WI38 (cell line): ENCODE data around the gene RRP1.

Experiments used
- H3K4me3 ChIP-seq: 2 replicates; pipeline ENCODE4 v1.5.1; 2011; ENCODE audit warnings: low read depth, mild to moderate bottlenecking, control low read depth, low read length
- TF ChIP-seq, protein P1 (sequence below): IDR thresholded peaks from 2 replicates; pipeline ENCODE4 v1.5.1; 2012; ENCODE audit warnings: low read depth, mild to moderate bottlenecking, control low read depth, low read length

Gene RRP1, protein sequence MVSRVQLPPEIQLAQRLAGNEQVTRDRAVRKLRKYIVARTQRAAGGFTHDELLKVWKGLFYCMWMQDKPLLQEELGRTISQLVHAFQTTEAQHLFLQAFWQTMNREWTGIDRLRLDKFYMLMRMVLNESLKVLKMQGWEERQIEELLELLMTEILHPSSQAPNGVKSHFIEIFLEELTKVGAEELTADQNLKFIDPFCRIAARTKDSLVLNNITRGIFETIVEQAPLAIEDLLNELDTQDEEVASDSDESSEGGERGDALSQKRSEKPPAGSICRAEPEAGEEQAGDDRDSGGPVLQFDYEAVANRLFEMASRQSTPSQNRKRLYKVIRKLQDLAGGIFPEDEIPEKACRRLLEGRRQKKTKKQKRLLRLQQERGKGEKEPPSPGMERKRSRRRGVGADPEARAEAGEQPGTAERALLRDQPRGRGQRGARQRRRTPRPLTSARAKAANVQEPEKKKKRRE

DNA sequence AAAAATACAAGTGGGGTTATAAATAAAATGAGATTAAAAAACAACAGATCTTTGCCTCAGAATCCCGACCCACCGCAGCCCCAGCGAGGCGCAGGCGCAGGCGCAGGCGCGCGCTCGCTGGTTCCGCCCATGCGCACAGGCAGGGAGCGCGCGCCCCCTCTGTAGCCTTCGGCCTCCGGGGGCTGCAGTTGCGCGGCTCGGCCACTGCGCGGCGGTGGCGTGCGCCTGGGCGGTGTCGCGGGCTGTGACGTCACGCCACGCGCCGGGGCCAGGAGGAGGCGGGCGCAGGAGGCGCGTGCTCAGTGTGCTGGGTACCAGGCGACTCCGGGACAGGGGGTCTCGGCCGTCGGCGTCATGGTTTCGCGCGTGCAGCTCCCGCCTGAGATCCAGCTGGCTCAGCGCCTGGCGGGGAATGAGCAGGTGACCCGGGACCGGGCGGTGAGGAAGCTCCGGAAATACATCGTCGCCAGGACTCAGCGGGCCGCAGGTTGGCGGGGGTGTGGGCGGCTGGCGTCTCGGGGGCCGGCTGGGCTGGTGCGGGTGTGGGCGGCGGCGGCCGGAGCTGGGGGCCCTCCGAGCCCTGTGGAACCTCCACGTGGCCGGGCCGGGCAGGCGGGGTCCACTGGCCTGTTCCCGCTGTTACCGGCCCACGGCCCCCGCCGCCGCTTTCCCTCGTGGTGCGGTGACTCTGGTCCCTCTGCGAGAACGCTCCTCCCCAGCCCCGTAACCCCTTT is at the start of gene RRP1:
Gene RRP1 (plus strand): TSS at position 302 of the 734 bp plus-strand sequence. CDS start 53 bp downstream, at position 355.
- peak within 1 kb of the TSS; percentile 85 for H3K4me3 ChIP-seq
- TF ChIP-seq, protein P1, sequence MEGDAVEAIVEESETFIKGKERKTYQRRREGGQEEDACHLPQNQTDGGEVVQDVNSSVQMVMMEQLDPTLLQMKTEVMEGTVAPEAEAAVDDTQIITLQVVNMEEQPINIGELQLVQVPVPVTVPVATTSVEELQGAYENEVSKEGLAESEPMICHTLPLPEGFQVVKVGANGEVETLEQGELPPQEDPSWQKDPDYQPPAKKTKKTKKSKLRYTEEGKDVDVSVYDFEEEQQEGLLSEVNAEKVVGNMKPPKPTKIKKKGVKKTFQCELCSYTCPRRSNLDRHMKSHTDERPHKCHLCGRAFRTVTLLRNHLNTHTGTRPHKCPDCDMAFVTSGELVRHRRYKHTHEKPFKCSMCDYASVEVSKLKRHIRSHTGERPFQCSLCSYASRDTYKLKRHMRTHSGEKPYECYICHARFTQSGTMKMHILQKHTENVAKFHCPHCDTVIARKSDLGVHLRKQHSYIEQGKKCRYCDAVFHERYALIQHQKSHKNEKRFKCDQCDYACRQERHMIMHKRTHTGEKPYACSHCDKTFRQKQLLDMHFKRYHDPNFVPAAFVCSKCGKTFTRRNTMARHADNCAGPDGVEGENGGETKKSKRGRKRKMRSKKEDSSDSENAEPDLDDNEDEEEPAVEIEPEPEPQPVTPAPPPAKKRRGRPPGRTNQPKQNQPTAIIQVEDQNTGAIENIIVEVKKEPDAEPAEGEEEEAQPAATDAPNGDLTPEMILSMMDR: peak; percentile 86

DNA sequence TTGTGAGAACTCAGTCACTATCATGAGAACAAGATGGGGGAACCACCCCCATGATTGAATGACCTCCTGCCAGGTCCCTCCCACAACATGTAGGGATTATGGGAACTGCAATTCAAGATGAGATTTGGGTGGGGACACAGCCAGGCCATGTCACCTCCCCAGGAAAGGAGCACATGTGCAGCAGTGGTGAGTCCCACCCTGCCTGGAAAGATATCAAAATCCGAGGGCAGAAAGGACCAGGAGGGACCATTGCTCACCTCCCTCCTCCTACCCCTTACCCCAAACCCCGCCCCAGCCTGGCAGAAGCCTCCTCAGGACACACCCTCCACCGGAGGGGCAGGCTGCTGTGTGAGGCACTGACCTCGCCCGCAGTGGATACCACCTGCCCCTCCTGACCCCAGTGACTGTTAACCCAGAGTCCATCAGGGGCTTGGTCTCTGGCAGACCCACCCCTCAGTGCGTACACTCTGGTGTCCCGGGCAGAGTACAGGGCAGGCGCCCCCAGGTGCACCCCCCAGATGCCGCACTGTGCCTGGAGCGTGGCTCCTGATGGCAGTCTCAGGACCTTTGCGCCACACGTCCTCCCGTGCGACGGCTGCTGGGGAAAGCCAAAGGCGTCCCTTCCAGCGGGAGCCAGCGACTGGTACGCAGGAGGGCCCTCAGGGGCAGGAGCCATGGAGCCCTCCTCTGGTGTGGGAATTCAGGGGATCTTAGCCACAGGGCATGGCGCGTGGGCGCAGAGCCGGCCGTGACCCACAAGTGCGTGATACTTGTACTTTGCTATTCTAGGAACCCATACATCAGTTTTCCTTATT is 49.5 kb upstream of the RRP1 start:
- no peak overlapping the region for H3K4me3 ChIP-seq
- TF ChIP-seq, protein P1: no peak

DNA sequence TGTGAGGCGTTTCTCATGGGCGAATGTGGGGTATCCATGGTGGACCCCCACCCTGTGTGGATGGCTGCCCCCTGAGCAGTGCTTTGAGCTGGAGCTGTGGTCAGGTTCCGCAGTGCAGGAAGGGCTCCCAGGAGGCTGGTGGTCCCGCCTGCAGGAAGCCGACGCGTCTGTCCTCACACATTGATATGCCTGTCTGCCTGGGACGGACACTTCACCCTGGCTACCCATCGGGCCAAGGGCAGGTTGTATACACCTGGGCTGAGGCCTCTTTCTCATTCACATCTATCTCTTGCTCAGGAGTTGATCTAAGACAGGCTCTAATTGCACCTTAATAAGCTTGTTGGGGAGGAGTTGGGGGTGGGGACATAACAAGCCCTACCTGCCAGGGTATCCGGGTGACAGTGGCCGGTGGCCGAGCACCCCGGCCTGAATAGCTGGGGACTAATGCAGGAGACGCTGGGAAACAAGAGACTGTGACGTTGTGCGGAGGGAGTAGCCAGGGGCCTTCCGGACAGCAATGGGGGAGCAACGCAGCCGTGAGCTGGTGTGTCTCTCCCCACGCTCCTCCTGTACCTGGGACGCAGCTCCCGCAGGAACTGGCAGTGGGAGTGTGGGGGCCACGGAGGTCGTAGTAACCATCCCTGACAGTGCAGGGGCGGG is 48.8 kb upstream of the RRP1 start:
- TF ChIP-seq, protein P1: no peak
- no peak overlapping the region for H3K4me3 ChIP-seq

DNA sequence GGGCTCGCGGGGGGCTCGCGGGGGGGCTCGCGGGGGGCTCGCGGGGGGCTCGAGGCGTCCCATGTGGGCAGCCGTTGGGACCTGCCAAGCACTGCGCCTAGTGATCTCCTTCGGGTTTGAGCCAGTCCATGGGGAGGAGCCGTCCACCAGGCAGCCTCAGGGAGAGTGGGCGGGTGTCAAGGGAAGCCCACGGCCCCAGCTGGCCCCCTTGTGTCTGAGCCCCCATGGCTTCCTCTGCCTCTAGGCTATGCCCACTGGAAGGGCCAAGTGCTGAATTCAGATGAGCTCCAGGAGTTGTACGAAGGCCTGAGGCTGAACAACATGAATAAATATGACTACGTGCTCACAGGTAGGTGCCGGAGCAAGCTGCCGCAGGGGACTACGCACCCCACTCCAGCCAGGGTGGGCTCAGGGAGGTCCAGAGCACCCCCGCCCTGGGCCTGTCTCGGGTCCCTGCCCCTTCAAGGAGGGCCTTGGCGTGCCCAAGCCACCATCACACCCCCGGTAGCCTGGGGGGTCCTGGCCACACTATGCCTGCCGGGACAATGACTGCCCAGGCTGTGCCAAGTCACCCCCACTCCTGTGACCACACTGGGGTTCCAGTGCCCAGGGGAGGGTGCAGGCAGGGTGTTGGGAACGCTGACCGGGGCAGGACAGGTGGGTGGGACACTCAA is 47.8 kb upstream of the RRP1 start:
- H3K4me3 ChIP-seq: no peak overlapping the region
- TF ChIP-seq, protein P1: no peak

DNA sequence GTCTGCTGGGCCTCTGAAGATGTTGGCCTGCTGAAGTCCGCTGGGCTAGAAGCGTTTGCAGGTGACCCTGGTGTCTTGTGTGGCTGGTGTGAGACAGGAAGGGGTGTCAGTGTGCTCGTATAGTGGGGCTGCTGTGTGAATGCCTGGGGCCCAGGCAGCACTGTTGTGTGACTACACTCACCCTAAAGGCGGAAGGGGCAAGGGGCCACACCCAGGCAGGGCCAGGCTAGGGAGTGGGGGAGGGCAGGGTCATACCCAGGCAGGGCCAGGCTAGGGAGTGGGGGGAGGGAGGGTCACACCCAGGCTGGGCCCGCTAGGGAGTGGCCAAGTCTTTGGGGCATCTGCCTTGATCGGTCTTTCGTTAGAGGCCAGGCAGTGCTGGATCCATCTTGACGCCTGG is 45.4 kb upstream of the RRP1 start:
- TF ChIP-seq, protein P1: no peak
- no peak overlapping the region for H3K4me3 ChIP-seq

DNA sequence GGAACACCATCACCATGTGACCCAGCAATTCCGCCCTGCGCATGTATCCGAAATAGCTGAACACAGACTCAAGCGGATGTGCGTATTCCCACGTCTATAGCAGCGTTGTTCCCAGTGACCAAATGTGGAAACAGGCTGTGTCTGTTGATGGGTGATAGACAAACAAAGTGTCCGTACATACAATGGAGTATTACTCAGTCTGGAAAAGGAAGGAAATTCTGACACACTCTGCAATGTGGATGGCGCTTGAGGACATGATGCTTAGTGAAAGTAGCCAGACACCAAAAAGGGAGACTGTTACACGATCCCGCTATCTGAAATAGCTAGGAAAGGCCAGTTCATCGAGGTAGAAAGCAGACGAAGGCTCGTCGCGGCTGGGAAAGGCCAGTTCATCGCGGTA is 44.7 kb upstream of the RRP1 start:
- H3K4me3 ChIP-seq: no peak overlapping the region
- TF ChIP-seq, protein P1: no peak
